Activated T-helper 1 cell treated with anti-CD3 and anti-CD28 coated beads, Interleukin-12 subunit alpha, Interleukin-12 subunit beta, Interleukin-2, Interleukin-4 antibody, amounts not matched to agents 30 ng/mL and 10 ng/mL and 1 ng/mL, durations not matched to agents 14 hours and 24 hours and 36 hours (primary cell): ENCODE measurements around the gene CPLX1. TPM values are rescaled to one million over a fixed set of nuclear protein-coding genes. Genes with fewer than 3 reads are reported as not detected.
"Not testable (repeated sequence)": the region's sequence is repeated elsewhere in the genome, so short reads cannot be mapped to it uniquely, and the experiment has no call there.

Experiments
- DNase-seq: peaks from one replicate; pipeline ENCODE4 v3.0.0; 2021; ENCODE audit warnings: low spot score
- H3K27ac Mint-ChIP-seq: one replicate; pipeline ENCODE4 v1.8.0; 2021; ENCODE audit warnings: mild to moderate bottlenecking, mixed read lengths
- H3K27me3 Mint-ChIP-seq: one replicate; pipeline ENCODE4 v1.8.0; 2022; ENCODE audit warnings: mild to moderate bottlenecking, moderate library complexity, mixed read lengths; ENCODE audit not compliant: insufficient read depth
- H3K36me3 Mint-ChIP-seq: one replicate; pipeline ENCODE4 v1.8.0; 2021; ENCODE audit warnings: low read depth, mixed read lengths
- H3K4me1 Mint-ChIP-seq: one replicate; pipeline ENCODE4 v1.8.0; 2021; ENCODE audit warnings: low read depth, mixed read lengths
- H3K4me3 Mint-ChIP-seq: one replicate; pipeline ENCODE4 v1.8.0; 2021; ENCODE audit warnings: mild to moderate bottlenecking, moderate library complexity, mixed read lengths
- H3K9me3 Mint-ChIP-seq: one replicate; pipeline ENCODE4 v1.8.0; 2021; ENCODE audit warnings: mixed read lengths
- intact Hi-C: fragments of 100-400 bp; cut with micrococcal nuclease; formaldehyde crosslinking; loops from one replicate; pipeline ENCODE4 v1.15.1; 2024
- total RNA-seq: library from RNA; stranded (reverse); gene quantifications from 2 replicates; pipeline ENCODE4 v1.2.3, GENCODE V29; 2022

The CPLX1 gene
- total RNA-seq, 1 donor from 2014 or later = 1.3 TPM

DNA sequence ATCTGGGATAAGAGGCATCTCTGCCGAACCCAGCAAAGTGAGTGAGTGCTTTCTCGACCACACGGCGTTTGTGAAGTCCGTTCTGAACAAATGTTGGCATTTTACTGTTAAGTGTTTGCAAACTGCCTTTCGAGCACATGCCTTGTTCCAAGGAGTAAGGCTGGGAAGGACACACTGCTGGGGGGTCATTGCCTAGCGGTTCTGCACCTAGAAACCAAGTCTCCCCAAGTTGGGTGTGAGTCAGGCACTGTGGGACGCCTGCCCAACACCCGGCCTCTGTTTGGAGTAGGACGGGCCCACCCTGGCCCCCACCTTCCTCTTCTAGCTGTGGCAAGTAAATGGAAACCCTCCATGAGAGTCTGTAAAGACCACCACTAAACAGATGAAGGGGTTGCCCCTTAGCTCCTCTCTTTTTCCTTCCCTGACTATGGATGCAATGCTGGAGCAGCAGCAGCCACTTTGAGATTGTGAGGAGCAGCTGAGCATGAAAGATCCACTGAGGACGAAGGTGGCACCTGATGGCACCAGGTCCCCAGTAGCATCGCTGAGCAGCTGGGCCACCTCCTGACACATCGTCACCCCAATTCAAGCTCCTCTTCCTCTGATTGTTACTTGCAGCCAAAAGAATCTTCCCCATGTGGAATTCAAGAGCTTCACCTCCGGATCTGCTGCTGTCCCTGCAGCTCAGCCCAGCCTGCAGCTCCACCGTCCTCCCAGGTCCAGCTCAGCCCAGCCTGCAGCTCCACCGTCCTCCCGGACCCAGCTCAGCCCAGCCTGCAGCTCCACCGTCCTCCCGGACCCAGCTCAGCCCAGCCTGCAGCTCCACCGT is 6.3 kb downstream of the CPLX1 start:
- no peaks in the 10 kb centered on the region for H3K36me3 Mint-ChIP-seq
- no peak for DNase-seq
- intact Hi-C loops = no loop called here
- H3K4me3 Mint-ChIP-seq = no peak overlapping the region
- H3K27me3 Mint-ChIP-seq = peaks cover 28% of the 10 kb centered on the region
- no peaks in the 10 kb centered on the region for H3K4me1 Mint-ChIP-seq
- H3K27ac Mint-ChIP-seq = no peak overlapping the region
- H3K9me3 Mint-ChIP-seq = no peaks in the 10 kb centered on the region

DNA sequence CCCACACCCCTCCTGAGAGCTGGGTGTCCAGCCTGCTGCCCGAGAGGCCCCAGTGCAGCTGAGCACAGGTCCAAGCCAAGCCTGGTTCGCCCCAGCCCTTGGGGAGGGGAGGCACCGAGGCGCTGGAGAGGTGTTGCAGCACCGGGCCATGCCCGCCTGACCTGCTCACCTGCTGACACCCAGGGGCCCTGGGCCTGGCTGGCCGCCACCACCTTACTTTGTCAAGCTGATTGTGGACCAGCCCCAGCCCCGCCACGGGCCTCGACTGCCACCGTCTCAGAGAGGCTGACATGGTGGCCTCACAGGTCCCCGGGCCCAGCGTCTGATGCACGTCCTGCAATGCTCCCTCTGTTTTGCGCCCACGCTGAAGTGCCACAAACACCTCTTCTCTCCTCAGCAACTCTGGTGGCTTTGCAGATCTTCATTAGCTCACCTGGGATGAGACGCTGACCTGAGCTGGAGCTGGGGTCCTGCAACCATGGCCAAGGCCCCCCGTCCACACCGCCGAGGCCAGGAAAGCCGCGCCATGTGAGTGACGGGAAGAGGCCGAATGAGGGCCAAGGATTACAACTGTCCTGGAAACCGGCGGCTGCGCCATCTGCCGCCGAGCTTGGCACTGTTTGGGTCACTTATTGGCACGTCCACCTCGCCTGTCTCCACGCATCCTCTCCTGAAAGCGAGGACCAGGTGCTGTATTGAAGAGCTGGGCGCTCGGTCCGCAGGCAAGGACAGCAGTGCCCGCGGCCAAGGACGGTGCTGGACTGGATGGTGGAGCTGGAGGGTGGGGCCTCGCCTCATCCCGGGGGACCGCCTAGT is 7.6 kb downstream of the CPLX1 start:
- H3K4me1 Mint-ChIP-seq = no peaks in the 10 kb centered on the region
- H3K36me3 Mint-ChIP-seq = no peaks in the 10 kb centered on the region
- H3K27ac Mint-ChIP-seq = no peak overlapping the region
- intact Hi-C loops = no loop called here
- H3K9me3 Mint-ChIP-seq = no peaks in the 10 kb centered on the region
- peaks cover 34% of the 10 kb centered on the region for H3K27me3 Mint-ChIP-seq
- no peak overlapping the region for H3K4me3 Mint-ChIP-seq
- DNase-seq = no peak

DNA sequence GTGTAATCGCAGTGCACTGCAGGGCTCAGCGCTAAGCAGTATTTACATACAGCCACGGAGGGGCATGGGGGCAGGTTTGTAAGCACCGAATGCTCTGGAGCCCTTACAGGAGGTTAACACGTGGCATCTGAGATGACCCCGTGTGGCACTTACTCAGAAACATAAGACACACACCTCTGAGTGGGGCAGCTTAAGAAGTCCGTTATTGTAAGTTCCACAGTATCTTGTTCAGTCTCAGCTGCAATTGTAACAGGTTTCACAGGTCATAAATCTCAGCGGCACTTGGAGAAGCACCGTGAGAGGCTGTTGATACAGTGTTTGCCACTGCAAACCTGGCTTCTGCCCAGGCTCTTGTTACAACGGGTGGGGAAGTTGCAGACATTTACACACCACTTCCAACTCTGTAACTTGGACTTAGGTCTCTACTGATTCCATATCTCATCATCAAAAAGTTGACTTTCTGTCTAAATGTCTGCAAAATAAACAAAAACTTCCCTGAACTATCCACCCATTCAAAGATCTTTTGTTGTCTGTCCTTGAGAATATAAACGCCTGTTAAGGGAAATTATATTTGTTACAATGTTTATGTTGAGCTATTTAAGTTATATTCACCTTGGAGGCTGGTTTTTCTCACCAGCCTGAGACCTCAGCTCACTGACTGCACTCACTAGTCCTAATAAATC is 10.3 kb downstream of the CPLX1 start:
- no peak overlapping the region for H3K27ac Mint-ChIP-seq
- no peak for DNase-seq
- H3K9me3 Mint-ChIP-seq = no peaks in the 10 kb centered on the region
- H3K4me3 Mint-ChIP-seq = no peak overlapping the region
- no peaks in the 10 kb centered on the region for H3K36me3 Mint-ChIP-seq
- H3K27me3 Mint-ChIP-seq = peaks cover 37% of the 10 kb centered on the region
- intact Hi-C loops = no loop called here
- H3K4me1 Mint-ChIP-seq = no peaks in the 10 kb centered on the region

DNA sequence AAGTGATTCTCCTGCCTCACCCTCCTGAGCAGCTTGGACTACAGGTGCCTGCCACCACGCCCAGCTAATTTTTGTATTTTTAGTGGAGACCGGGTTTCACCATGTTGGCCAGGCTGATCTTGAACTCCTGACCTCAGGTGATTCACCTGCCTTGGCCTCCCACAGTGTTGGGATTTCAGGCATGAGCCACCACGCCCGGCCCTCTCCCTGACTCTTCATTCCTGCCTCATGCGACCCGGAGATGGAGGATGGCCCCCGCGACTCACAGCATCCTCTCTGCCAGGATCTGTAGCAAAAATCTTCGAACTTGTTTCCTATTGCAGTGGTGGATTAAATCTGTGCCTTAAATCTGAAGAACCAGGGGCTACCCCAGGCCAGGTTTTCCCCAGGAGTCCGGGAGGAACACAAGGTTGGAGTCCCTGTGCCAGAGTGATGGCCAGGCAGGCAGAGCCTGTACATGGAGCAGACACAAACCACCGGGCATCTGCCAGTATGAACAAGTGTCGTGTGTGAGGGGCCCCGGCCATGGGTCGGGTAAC is 11.5 kb downstream of the CPLX1 start:
- intact Hi-C loops = no loop called here
- no peaks in the 10 kb centered on the region for H3K9me3 Mint-ChIP-seq
- H3K4me1 Mint-ChIP-seq = no peaks in the 10 kb centered on the region
- H3K4me3 Mint-ChIP-seq = no peak overlapping the region
- no peak for DNase-seq
- H3K36me3 Mint-ChIP-seq = no peaks in the 10 kb centered on the region
- peaks cover 35% of the 10 kb centered on the region for H3K27me3 Mint-ChIP-seq
- H3K27ac Mint-ChIP-seq = no peak overlapping the region

DNA sequence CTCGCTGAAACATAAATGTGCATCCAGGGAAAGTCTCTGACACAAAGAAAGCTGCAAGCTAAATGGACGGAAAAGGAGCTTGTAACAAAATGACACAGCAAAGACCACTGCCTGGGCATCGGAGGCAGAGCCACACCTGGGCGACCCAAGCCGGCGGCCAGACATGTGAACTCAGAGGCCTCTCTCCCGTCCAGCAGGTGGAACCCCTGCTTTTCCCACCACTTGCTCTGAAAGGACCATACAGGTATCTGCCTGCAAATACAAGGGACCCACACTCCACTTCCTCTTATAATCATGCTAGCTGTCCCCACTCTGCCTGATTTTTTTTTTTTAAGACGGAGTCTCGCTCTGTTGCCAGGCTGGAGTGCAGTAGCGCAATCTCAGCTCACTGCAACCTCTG is 12.0 kb downstream of the CPLX1 start:
- Mint-ChIP-seq H3K9me3 (no peaks in the 10 kb centered on the region), H3K4me1 (no peaks in the 10 kb centered on the region), H3K4me3 (no peak overlapping the region), H3K36me3 (no peaks in the 10 kb centered on the region), H3K27ac (no peak overlapping the region), H3K27me3 (peaks cover 35% of the 10 kb centered on the region)
- DNase-seq = no peak
- intact Hi-C loops = no loop called here

GRCh38 chr4:808860-809570 is 16.9 kb downstream of the CPLX1 start:
- Mint-ChIP-seq H3K27ac (no peak overlapping the region), H3K36me3 (no peaks in the 10 kb centered on the region), H3K27me3 (peaks cover 27% of the 10 kb centered on the region), H3K4me3 (no peak overlapping the region), H3K9me3 (peaks cover 7% of the 10 kb centered on the region), H3K4me1 (no peaks in the 10 kb centered on the region)
- intact Hi-C loops = no loop called here
- DNase-seq = no peak

GRCh38 chr4:807792-808191 is 18.1 kb downstream of the CPLX1 start:
- Mint-ChIP-seq H3K4me3 (no peak overlapping the region), H3K36me3 (peaks cover 2% of the 10 kb centered on the region), H3K27ac (no peak overlapping the region), H3K27me3 (peaks cover 17% of the 10 kb centered on the region), H3K4me1 (no peaks in the 10 kb centered on the region), H3K9me3 (peaks cover 9% of the 10 kb centered on the region)
- DNase-seq = no peak
- intact Hi-C loops = no loop called here

GRCh38 chr4:806979-807378 is 18.9 kb downstream of the CPLX1 start:
- H3K36me3 Mint-ChIP-seq, H3K4me1 Mint-ChIP-seq, H3K27me3 Mint-ChIP-seq, H3K27ac Mint-ChIP-seq, DNase-seq, intact Hi-C loops, H3K4me3 Mint-ChIP-seq: not testable (repeated sequence)
- peaks cover 13% of the 10 kb centered on the region for H3K9me3 Mint-ChIP-seq

GRCh38 chr4:804804-805203 is 21.1 kb downstream of the CPLX1 start:
- H3K9me3 Mint-ChIP-seq = peaks cover 19% of the 10 kb centered on the region
- intact Hi-C loops = no loop called here
- peaks cover 2% of the 10 kb centered on the region for H3K36me3 Mint-ChIP-seq
- H3K27me3 Mint-ChIP-seq = peaks cover 7% of the 10 kb centered on the region
- peaks cover 4% of the 10 kb centered on the region for H3K4me1 Mint-ChIP-seq
- no peak overlapping the region for H3K4me3 Mint-ChIP-seq
- H3K27ac Mint-ChIP-seq = no peak overlapping the region
- DNase-seq = no peak

GRCh38 chr4:803884-804283 is 22.0 kb downstream of the CPLX1 start:
- DNase-seq = no peak
- H3K4me1 Mint-ChIP-seq = peaks cover 11% of the 10 kb centered on the region
- peaks cover 19% of the 10 kb centered on the region for H3K9me3 Mint-ChIP-seq
- peaks cover 2% of the 10 kb centered on the region for H3K36me3 Mint-ChIP-seq
- intact Hi-C loops = no loop called here
- H3K4me3 Mint-ChIP-seq = no peak overlapping the region
- H3K27me3 Mint-ChIP-seq = peaks cover 6% of the 10 kb centered on the region
- H3K27ac Mint-ChIP-seq = no peak overlapping the region

GRCh38 chr4:801436-802124 is 24.3 kb downstream of the CPLX1 start:
- Mint-ChIP-seq H3K4me1 (peaks cover 17% of the 10 kb centered on the region), H3K27me3 (peaks cover 10% of the 10 kb centered on the region), H3K36me3 (peaks cover 2% of the 10 kb centered on the region)

GRCh38 chr4:797066-797465 is 28.9 kb downstream of the CPLX1 start:
- Mint-ChIP-seq H3K27me3 (peaks cover 38% of the 10 kb centered on the region), H3K9me3 (peaks cover 7% of the 10 kb centered on the region), H3K36me3 (no peaks in the 10 kb centered on the region), H3K4me3 (no peak overlapping the region), H3K27ac (no peak overlapping the region), H3K4me1 (peaks cover 24% of the 10 kb centered on the region)
- no peak for DNase-seq
- intact Hi-C loops = no loop called here

More at GRCh38 chr4:801436-802124, 24.3 kb downstream of the CPLX1 start:
- Mint-ChIP-seq H3K9me3 (peaks cover 19% of the 10 kb centered on the region), H3K27ac (no peak overlapping the region), H3K4me3 (no peak overlapping the region)
- intact Hi-C loops = no loop called here
- no peak for DNase-seq
